ENCODE data around the gene CACNA1G. TPM values are rescaled to one million over a fixed set of nuclear protein-coding genes. Genes with fewer than 3 reads are reported as not detected.
A peak's percentile ranks its signal among the peaks of the same experiment; 100 is the strongest.

The CACNA1G gene
- total RNA-seq, 1 donor from 2014 or later = 0.27 TPM

DNA sequence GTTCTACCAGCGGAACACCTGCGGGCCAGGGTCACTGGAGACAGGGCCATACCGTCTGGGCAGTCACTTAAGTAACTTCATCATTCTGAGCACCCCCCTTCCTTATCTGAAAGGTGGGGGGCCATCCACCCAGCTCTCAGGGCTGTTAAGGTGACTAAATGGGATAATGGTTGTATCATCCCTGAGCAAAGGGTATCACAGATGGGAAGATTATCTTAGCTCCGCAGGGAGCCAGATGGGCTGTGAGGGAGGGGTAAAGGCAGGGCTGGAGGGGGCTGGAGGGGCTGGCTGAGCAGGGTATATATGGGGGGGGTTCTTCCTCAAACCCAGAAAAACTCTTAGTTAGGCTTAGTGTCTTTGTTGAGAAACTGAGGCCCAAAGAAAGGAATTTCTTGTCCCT lies 2.9 kb upstream of the CACNA1G start:
- H4K20me1 ChIP-seq (ENCODE audit: insufficient read depth, low read length) = peaks cover 15% of the 10 kb centered on the region
- Mint-ChIP-seq H3K4me1 (ENCODE audit: low read depth, unreplicated experiment) (peaks cover 5% of the 10 kb centered on the region), H3K27me3 (ENCODE audit: low read depth, unreplicated experiment) (peaks cover 47% of the 10 kb centered on the region), H3K9me3 (ENCODE audit: unreplicated experiment) (no peaks in the 10 kb centered on the region), H3K36me3 (ENCODE audit: low read depth, unreplicated experiment) (peaks cover 20% of the 10 kb centered on the region), H3K4me3 (ENCODE audit: unreplicated experiment) (no peak overlapping the region), H3K27ac (ENCODE audit: unreplicated experiment) (no peak overlapping the region)
- no peak overlapping the region for H3K4me2 ChIP-seq (ENCODE audit: low read length)
- H3K9ac ChIP-seq (ENCODE audit: low read length) = no peak overlapping the region
- no peak overlapping the region for H3K4me3 ChIP-seq (ENCODE audit: insufficient read depth, low read depth, low read length)
- H3K9me3 ChIP-seq (ENCODE audit: insufficient read depth, low read depth, low read length) = no peaks in the 10 kb centered on the region
- H3K27ac ChIP-seq (ENCODE audit: low read depth, low read length) = no peak overlapping the region
- DNase-seq (ENCODE audit: low read depth) (no peak), FAIRE-seq (no peak)
- no peak overlapping the region for H2AFZ ChIP-seq (ENCODE audit: low read depth, low read length)
- H3K36me3 ChIP-seq (ENCODE audit: insufficient read depth, low read length) = no peaks in the 10 kb centered on the region
- H3K79me2 ChIP-seq (ENCODE audit: insufficient read depth, low read length) = no peaks in the 10 kb centered on the region
- peaks cover 36% of the 10 kb centered on the region for H3K27me3 ChIP-seq (ENCODE audit: insufficient read depth, low read length)
- TF ChIP-seq EZH2 (IDR thresholded peaks at IDR 0.05; ENCODE audit: insufficient read depth, low read length) = no peak
- TF ChIP-seq, protein P1, sequence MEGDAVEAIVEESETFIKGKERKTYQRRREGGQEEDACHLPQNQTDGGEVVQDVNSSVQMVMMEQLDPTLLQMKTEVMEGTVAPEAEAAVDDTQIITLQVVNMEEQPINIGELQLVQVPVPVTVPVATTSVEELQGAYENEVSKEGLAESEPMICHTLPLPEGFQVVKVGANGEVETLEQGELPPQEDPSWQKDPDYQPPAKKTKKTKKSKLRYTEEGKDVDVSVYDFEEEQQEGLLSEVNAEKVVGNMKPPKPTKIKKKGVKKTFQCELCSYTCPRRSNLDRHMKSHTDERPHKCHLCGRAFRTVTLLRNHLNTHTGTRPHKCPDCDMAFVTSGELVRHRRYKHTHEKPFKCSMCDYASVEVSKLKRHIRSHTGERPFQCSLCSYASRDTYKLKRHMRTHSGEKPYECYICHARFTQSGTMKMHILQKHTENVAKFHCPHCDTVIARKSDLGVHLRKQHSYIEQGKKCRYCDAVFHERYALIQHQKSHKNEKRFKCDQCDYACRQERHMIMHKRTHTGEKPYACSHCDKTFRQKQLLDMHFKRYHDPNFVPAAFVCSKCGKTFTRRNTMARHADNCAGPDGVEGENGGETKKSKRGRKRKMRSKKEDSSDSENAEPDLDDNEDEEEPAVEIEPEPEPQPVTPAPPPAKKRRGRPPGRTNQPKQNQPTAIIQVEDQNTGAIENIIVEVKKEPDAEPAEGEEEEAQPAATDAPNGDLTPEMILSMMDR (IDR thresholded peaks at IDR 0.05; ENCODE audit: insufficient read depth, low read depth, low read length) = no peak
- H3K4me1 ChIP-seq (ENCODE audit: insufficient read depth, low read length) = peaks cover 20% of the 10 kb centered on the region

DNA sequence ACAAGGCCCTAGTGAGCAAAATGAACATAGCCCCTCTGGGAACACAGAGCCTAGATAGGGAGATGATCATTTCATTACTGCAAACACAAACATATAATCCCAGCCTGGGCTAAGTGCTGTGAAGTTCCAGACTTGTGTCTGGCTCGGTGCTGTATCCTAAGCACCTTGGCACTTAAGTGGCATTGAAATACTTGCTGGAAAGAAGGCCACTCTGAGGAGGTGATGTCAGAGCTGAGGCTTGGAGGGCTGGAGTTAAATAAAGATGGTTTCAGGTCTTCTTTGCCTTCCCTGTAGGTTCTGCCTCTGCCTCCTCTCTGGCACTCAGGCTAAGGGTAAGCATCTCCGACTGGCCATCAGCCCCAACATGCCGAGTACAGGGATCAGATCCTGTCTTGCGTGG lies 2.4 kb upstream of the CACNA1G start:
- FAIRE-seq (no peak), DNase-seq (ENCODE audit: low read depth) (no peak)
- Histone ChIP-seq H3K9me3 (ENCODE audit: insufficient read depth, low read depth, low read length) (no peaks in the 10 kb centered on the region), H3K79me2 (ENCODE audit: insufficient read depth, low read length) (no peaks in the 10 kb centered on the region), H3K4me1 (ENCODE audit: insufficient read depth, low read length) (peaks cover 20% of the 10 kb centered on the region), H2AFZ (ENCODE audit: low read depth, low read length) (no peak overlapping the region), H3K9ac (ENCODE audit: low read length) (no peak overlapping the region), H3K4me2 (ENCODE audit: low read length) (no peak overlapping the region), H3K27ac (ENCODE audit: low read depth, low read length) (no peak overlapping the region), H3K36me3 (ENCODE audit: insufficient read depth, low read length) (no peaks in the 10 kb centered on the region), H3K27me3 (ENCODE audit: insufficient read depth, low read length) (peaks cover 41% of the 10 kb centered on the region), H3K4me3 (ENCODE audit: insufficient read depth, low read depth, low read length) (no peak overlapping the region), H4K20me1 (ENCODE audit: insufficient read depth, low read length) (peaks cover 15% of the 10 kb centered on the region)
- no peaks in the 10 kb centered on the region for H3K9me3 Mint-ChIP-seq (ENCODE audit: unreplicated experiment)
- H3K36me3 Mint-ChIP-seq (ENCODE audit: low read depth, unreplicated experiment) = peaks cover 20% of the 10 kb centered on the region
- peaks cover 5% of the 10 kb centered on the region for H3K4me1 Mint-ChIP-seq (ENCODE audit: low read depth, unreplicated experiment)
- H3K27me3 Mint-ChIP-seq (ENCODE audit: low read depth, unreplicated experiment) = peaks cover 48% of the 10 kb centered on the region
- no peak overlapping the region for H3K27ac Mint-ChIP-seq (ENCODE audit: unreplicated experiment)
- no peak for TF ChIP-seq EZH2 (IDR thresholded peaks at IDR 0.05; ENCODE audit: insufficient read depth, low read length)
- TF ChIP-seq, protein P1 (IDR thresholded peaks at IDR 0.05; ENCODE audit: insufficient read depth, low read depth, low read length) = no peak
- H3K4me3 Mint-ChIP-seq (ENCODE audit: unreplicated experiment) = no peak overlapping the region

DNA sequence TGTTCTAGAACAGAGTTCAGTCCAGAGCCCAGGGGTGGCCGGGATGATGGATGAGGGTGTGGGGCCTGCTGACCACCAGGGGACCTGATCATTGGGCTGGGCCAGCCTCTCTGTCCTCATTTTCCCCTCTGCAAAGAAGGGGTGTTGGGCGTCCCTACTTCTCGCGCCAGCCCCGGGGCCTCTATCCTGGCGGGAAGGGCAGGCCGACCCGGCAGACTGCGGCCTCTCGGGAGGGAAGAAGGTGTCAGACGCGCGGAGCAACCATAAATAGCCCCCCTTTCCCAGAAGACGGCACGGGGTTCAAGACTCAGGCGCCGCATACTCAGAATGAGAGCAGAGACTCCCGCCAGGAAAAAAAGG lies 2.0 kb upstream of the CACNA1G start:
- no peak overlapping the region for H3K4me3 Mint-ChIP-seq (ENCODE audit: unreplicated experiment)
- FAIRE-seq = no peak

More for the DNA sequence above, 2.0 kb upstream of the CACNA1G start:
- H3K27ac ChIP-seq (ENCODE audit: low read depth, low read length) = no peak overlapping the region
- H3K4me3 ChIP-seq (ENCODE audit: insufficient read depth, low read depth, low read length) = no peak overlapping the region
- TF ChIP-seq EZH2 (IDR thresholded peaks at IDR 0.05; ENCODE audit: insufficient read depth, low read length) = no peak
- TF ChIP-seq, protein P1 (IDR thresholded peaks at IDR 0.05; ENCODE audit: insufficient read depth, low read depth, low read length) = no peak
- peaks cover 20% of the 10 kb centered on the region for H3K4me1 ChIP-seq (ENCODE audit: insufficient read depth, low read length)
- Mint-ChIP-seq H3K27me3 (ENCODE audit: low read depth, unreplicated experiment) (peaks cover 48% of the 10 kb centered on the region), H3K4me1 (ENCODE audit: low read depth, unreplicated experiment) (peaks cover 5% of the 10 kb centered on the region), H3K27ac (ENCODE audit: unreplicated experiment) (no peak overlapping the region), H3K36me3 (ENCODE audit: low read depth, unreplicated experiment) (peaks cover 20% of the 10 kb centered on the region), H3K9me3 (ENCODE audit: unreplicated experiment) (no peaks in the 10 kb centered on the region)
- H3K4me2 ChIP-seq (ENCODE audit: low read length) = peak overlapping the region; percentile 86
- peaks cover 15% of the 10 kb centered on the region for H4K20me1 ChIP-seq (ENCODE audit: insufficient read depth, low read length)
- H3K27me3 ChIP-seq (ENCODE audit: insufficient read depth, low read length) = peaks cover 46% of the 10 kb centered on the region
- no peaks in the 10 kb centered on the region for H3K36me3 ChIP-seq (ENCODE audit: insufficient read depth, low read length)
- H3K9me3 ChIP-seq (ENCODE audit: insufficient read depth, low read depth, low read length) = no peaks in the 10 kb centered on the region
- H3K9ac ChIP-seq (ENCODE audit: low read length) = no peak overlapping the region
- no peaks in the 10 kb centered on the region for H3K79me2 ChIP-seq (ENCODE audit: insufficient read depth, low read length)
- H2AFZ ChIP-seq (ENCODE audit: low read depth, low read length) = no peak overlapping the region
- no peak for DNase-seq (ENCODE audit: low read depth)
